ENCODE results near the gene ZNF639.

The ZNF639 gene

GRCh38 chr3:179278151-179278550 lies 44.7 kb upstream of the ZNF639 start:
- Histone ChIP-seq H3K9me3 (ENCODE audit: control insufficient read depth, insufficient read depth, low read depth, low read length) (no peaks in the 10 kb centered on the region), H3K4me3 (ENCODE audit: low read depth, low read length) (no peak overlapping the region), H3K4me1 (ENCODE audit: control insufficient read depth, insufficient read depth, low read length) (no peaks in the 10 kb centered on the region), H3K27ac (ENCODE audit: extremely low read depth, low read depth, low read length) (no peak overlapping the region), H3K36me3 (ENCODE audit: control insufficient read depth in 2 of 2, insufficient read depth in 1 of 2, low read length in 2 of 2) (no peaks in the 10 kb centered on the region)
- TF ChIP-seq ZSCAN23 (tag by site-specific recombination; IDR thresholded peaks at IDR 0.05) (no peak), ZBTB6 (tag by site-specific recombination; IDR thresholded peaks at IDR 0.05) (no peak), FEZF1 (tag by site-specific recombination; IDR thresholded peaks at IDR 0.05) (no peak), KLF16 (tag by site-specific recombination; IDR thresholded peaks at IDR 0.05) (no peak), ZNF777 (tag by site-specific recombination; IDR thresholded peaks at IDR 0.05; ENCODE audit: borderline replicate concordance) (no peak), ZBTB8A (tag by site-specific recombination; IDR thresholded peaks at IDR 0.05) (no peak), SP3 (tag by site-specific recombination; IDR thresholded peaks at IDR 0.05) (no peak), ZNF138 (tag by site-specific recombination; IDR thresholded peaks at IDR 0.05; ENCODE audit: borderline replicate concordance) (no peak), IKZF3 (tag by site-specific recombination; IDR thresholded peaks at IDR 0.05) (no peak), ZNF18 (tag by site-specific recombination; IDR thresholded peaks at IDR 0.05) (no peak), HIC1 (tag by site-specific recombination; IDR thresholded peaks at IDR 0.05) (no peak), ZBTB11 (tag by site-specific recombination; conservative IDR thresholded peaks at IDR 0.05; ENCODE audit: low read depth) (no peak), ZNF626 (tag by site-specific recombination; IDR thresholded peaks at IDR 0.05) (no peak), ZNF660 (tag by site-specific recombination; IDR thresholded peaks at IDR 0.05) (no peak), ZNF555 (tag by site-specific recombination; conservative IDR thresholded peaks at IDR 0.05) (no peak), EGR2 (tag by site-specific recombination; IDR thresholded peaks at IDR 0.05; ENCODE audit: low read depth) (no peak), ZNF76 (tag by site-specific recombination; IDR thresholded peaks at IDR 0.05; ENCODE audit: borderline replicate concordance, low read depth) (no peak)
- CTCF ChIA-PET = interaction anchor here (1.3 kb wide), 1 partner anchor 11 kb away, joined by 3 read pairs; no protein-coding TSS in a partner anchor
- POLR2A ChIA-PET = no interaction called here

Data from HEK293 (cell line).